A673 (cell line): ENCODE results near the gene ARHGEF7. TPM values are rescaled to one million over a fixed set of nuclear protein-coding genes. Genes with fewer than 3 reads are reported as not detected.

Source experiments
- BruUV-seq: library from RNA; stranded (reverse); fragments of 400-500 nt; replicated peaks from 2 replicates; lab custom pipeline; 2021; lab: Mats Ljungman, UMichigan
- CTCF ChIA-PET: fragments of 300-600 bp; sonication (Branson Sonifier 250); formaldehyde crosslinking; loops from one replicate; lab custom pipeline; 2022; ENCODE audit warnings: antibody characterized with exemption; lab: Charles Lee
- POLR2A ChIA-PET: fragments of 300-600 bp; sonication (Branson Sonifier 250); formaldehyde crosslinking; loops from one replicate; lab custom pipeline; 2022; ENCODE audit warnings: antibody characterized with exemption; ENCODE audit not compliant: low non-redundant PET; lab: Charles Lee
- DNase-seq: peaks from one replicate; pipeline ENCODE4 v3.0.0-alpha.2; 2015; ENCODE audit warnings: low spot score
- H3K27ac ChIP-seq: fragments of 200-600 bp; sonication (generic); 2 replicates; pipeline ENCODE4 v1.5.1; 2016; ENCODE audit warnings: mixed run types, low read depth, mild to moderate bottlenecking, mixed read lengths, antibody characterized with exemption, low read length; ENCODE audit not compliant: poor library complexity, severe bottlenecking
- H3K27me3 ChIP-seq: fragments of 200-600 bp; sonication (generic); replicated peaks from 2 replicates; pipeline ENCODE4 v1.6.1; 2017; ENCODE audit warnings: mixed run types, low read depth, mild to moderate bottlenecking, mixed read lengths, antibody characterized with exemption, low read length; ENCODE audit not compliant: insufficient read depth, poor library complexity
- H3K36me3 ChIP-seq: fragments of 200-600 bp; sonication (generic); 2 replicates; pipeline ENCODE4 v1.6.1; 2016; ENCODE audit warnings: mixed run types, mild to moderate bottlenecking, mixed read lengths, antibody characterized with exemption, low read length; ENCODE audit not compliant: insufficient read depth, poor library complexity, severe bottlenecking
- H3K4me1 ChIP-seq: fragments of 200-600 bp; sonication (generic); 2 replicates; pipeline ENCODE4 v1.6.1; 2017; ENCODE audit warnings: mixed run types, mild to moderate bottlenecking, mixed read lengths, antibody characterized with exemption, low read length; ENCODE audit not compliant: insufficient read depth, poor library complexity, severe bottlenecking
- H3K4me3 ChIP-seq: fragments of 200-600 bp; sonication (generic); 2 replicates; pipeline ENCODE4 v1.5.1; 2016; ENCODE audit warnings: low read depth, mixed run types, mild to moderate bottlenecking, mixed read lengths, low read length; ENCODE audit not compliant: poor library complexity, severe bottlenecking
- H3K9me3 ChIP-seq: fragments of 200-600 bp; sonication (generic); 2 replicates; pipeline ENCODE4 v1.6.1; 2016; ENCODE audit warnings: mixed run types, low read depth, mild to moderate bottlenecking, mixed read lengths, antibody characterized with exemption, low read length; ENCODE audit not compliant: poor library complexity, severe bottlenecking
- CTCF ChIP-seq: fragments of 300-800, 200-600 bp; sonication (generic); conservative IDR thresholded peaks from 2 replicates; pipeline ENCODE4 v1.5.1; 2017; ENCODE audit warnings: low read depth, mild to moderate bottlenecking, antibody characterized with exemption, low read length, moderate library complexity, mixed read lengths
- EZH2 ChIP-seq: fragments of 200-600 bp; sonication (generic); IDR thresholded peaks from 2 replicates; pipeline ENCODE4 v1.6.1; 2017; ENCODE audit warnings: borderline replicate concordance, low read depth, mild to moderate bottlenecking, mixed read lengths, antibody characterized with exemption, low read length; ENCODE audit not compliant: poor library complexity, severe bottlenecking
- intact Hi-C: fragments of 100-400 bp; cut with micrococcal nuclease; formaldehyde crosslinking; loops from one replicate; pipeline ENCODE4 v1.10.0; 2022; ENCODE audit not compliant: unreplicated experiment
- total RNA-seq: library from RNA; stranded (reverse); gene quantifications from 2 replicates; pipeline ENCODE4 v1.2.3, GENCODE V29; 2021

Gene ARHGEF7
- total RNA-seq, 1 experiment from 2014 or later: 39.9 TPM

GRCh38 chr13:111119966-111120365, 4.9 kb downstream of the ARHGEF7 start:
- intact Hi-C loops: no loop called here
- no peak for DNase-seq
- no peak for TF ChIP-seq CTCF
- TF ChIP-seq EZH2: no peak

GRCh38 chr13:111120422-111120821, 5.3 kb downstream of the ARHGEF7 start:
- BruUV-seq: no TSS peak
- H3K4me3 ChIP-seq: no peak overlapping the region
- CTCF ChIA-PET: no interaction called here

More at GRCh38 chr13:111119966-111120365, 4.9 kb downstream of the ARHGEF7 start:
- Histone ChIP-seq H3K4me1 (no peaks in the 10 kb centered on the region), H3K4me3 (no peak overlapping the region), H3K27me3 (peaks cover 61% of the 10 kb centered on the region), H3K36me3 (no peaks in the 10 kb centered on the region), H3K9me3 (no peaks in the 10 kb centered on the region), H3K27ac (no peak overlapping the region)
- CTCF ChIA-PET: no interaction called here
- POLR2A ChIA-PET: no interaction called here
- BruUV-seq: no TSS peak

GRCh38 chr13:111120913-111121312, 5.8 kb downstream of the ARHGEF7 start:
- ChIA-PET POLR2A (no interaction called here), CTCF (no interaction called here)
- H3K36me3 ChIP-seq: no peaks in the 10 kb centered on the region
- TF ChIP-seq CTCF (no peak), EZH2 (no peak)
- H3K27ac ChIP-seq: no peak overlapping the region
- H3K4me3 ChIP-seq: no peak overlapping the region
- intact Hi-C loops: no loop called here
- BruUV-seq: no TSS peak
- H3K4me1 ChIP-seq: no peaks in the 10 kb centered on the region
- no peaks in the 10 kb centered on the region for H3K9me3 ChIP-seq
- peaks cover 68% of the 10 kb centered on the region for H3K27me3 ChIP-seq
- DNase-seq: no peak

More at GRCh38 chr13:111120422-111120821, 5.3 kb downstream of the ARHGEF7 start:
- Histone ChIP-seq H3K9me3 (no peaks in the 10 kb centered on the region), H3K4me1 (no peaks in the 10 kb centered on the region), H3K27me3 (peaks cover 65% of the 10 kb centered on the region), H3K36me3 (no peaks in the 10 kb centered on the region), H3K27ac (no peak overlapping the region)
- POLR2A ChIA-PET: no interaction called here
- DNase-seq: no peak
- TF ChIP-seq EZH2: no peak
- intact Hi-C loops: no loop called here

- POLR2A ChIA-PET: no interaction called here
- CTCF ChIA-PET: no interaction called here
- no TSS peak for BruUV-seq
Observed at GRCh38 chr13:111121506-111121905, 6.4 kb downstream of the ARHGEF7 start.

More at GRCh38 chr13:111121506-111121905, 6.4 kb downstream of the ARHGEF7 start:
- H3K9me3 ChIP-seq: no peaks in the 10 kb centered on the region
- no peak for TF ChIP-seq CTCF
- no peak for TF ChIP-seq EZH2
- intact Hi-C loops: no loop called here
- no peaks in the 10 kb centered on the region for H3K36me3 ChIP-seq
- DNase-seq: no peak
- no peaks in the 10 kb centered on the region for H3K4me1 ChIP-seq
- no peak overlapping the region for H3K4me3 ChIP-seq
- no peak overlapping the region for H3K27ac ChIP-seq
- H3K27me3 ChIP-seq: peaks cover 68% of the 10 kb centered on the region
